HepG2 (cell line): Measurements from ENCODE around the gene PRKCE.

Experiments
- ATF6 ChIP-seq: sonication (generic); formaldehyde crosslinking; conservative IDR thresholded peaks from 2 replicates; pipeline ENCODE4 v1.4.0; 2020; ENCODE audit warnings: missing genetic modification reagents
- HNF4A ChIP-seq: sonication (generic); formaldehyde crosslinking; IDR thresholded peaks from 2 replicates; pipeline ENCODE4 v1.4.0; 2020; ENCODE audit warnings: missing genetic modification reagents
- HOXA7 ChIP-seq: sonication (generic); formaldehyde crosslinking; IDR thresholded peaks from 2 replicates; pipeline ENCODE4 v1.8.1; 2022; ENCODE audit warnings: mild to moderate bottlenecking, missing genetic modification reagents, moderate library complexity
- KAT7 ChIP-seq: IDR thresholded peaks from 2 replicates; pipeline ENCODE4 v1.6.1; 2018; ENCODE audit warnings: borderline replicate concordance, missing compliant biosample characterization
- MXI1 ChIP-seq: IDR thresholded peaks from 3 replicates; pipeline ENCODE4 v1.6.1; 2012; ENCODE audit warnings: low read depth, low read length, inconsistent platforms, borderline replicate concordance
- ZNF672 ChIP-seq: sonication (generic); formaldehyde crosslinking; IDR thresholded peaks from 2 replicates; pipeline ENCODE4 v1.8.1; 2022; ENCODE audit warnings: missing genetic modification reagents
- ZNF883 ChIP-seq: sonication (generic); formaldehyde crosslinking; IDR thresholded peaks from 2 replicates; pipeline ENCODE4 v1.5.1; 2020; ENCODE audit warnings: mild to moderate bottlenecking, missing genetic modification reagents; ENCODE audit errors: not compliant biosample characterization

- no peak for TF ChIP-seq ZNF672 (CRISPR knock-in tag)
- TF ChIP-seq ATF6 = no peak
- TF ChIP-seq HNF4A (CRISPR knock-in tag) = no peak
- TF ChIP-seq ZNF883 (CRISPR knock-in tag) = no peak
- no peak for TF ChIP-seq MXI1
- TF ChIP-seq HOXA7 (CRISPR knock-in tag) = no peak
- TF ChIP-seq KAT7 (CRISPR knock-in tag) = no peak
Measured at GRCh38 chr2:45859682-45860081, 208.2 kb downstream of the PRKCE start.
